ENCODE results near the gene LAD1.

- no peak for TF ChIP-seq ZKSCAN8 (CRISPR knock-in tag; IDR thresholded peaks at IDR 0.05)
- TF ChIP-seq, protein P1, sequence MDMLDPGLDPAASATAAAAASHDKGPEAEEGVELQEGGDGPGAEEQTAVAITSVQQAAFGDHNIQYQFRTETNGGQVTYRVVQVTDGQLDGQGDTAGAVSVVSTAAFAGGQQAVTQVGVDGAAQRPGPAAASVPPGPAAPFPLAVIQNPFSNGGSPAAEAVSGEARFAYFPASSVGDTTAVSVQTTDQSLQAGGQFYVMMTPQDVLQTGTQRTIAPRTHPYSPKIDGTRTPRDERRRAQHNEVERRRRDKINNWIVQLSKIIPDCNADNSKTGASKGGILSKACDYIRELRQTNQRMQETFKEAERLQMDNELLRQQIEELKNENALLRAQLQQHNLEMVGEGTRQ (CRISPR knock-in tag; IDR thresholded peaks at IDR 0.05) = no peak
- TF ChIP-seq BCLAF1 (IDR thresholded peaks at IDR 0.05; ENCODE audit: borderline replicate concordance in 1 of 2, control insufficient read depth in 1 of 2, low read depth in 2 of 2, low read length in 1 of 2) = no peak
- TF ChIP-seq MAZ (CRISPR knock-in tag; conservative IDR thresholded peaks at IDR 0.05 in 1 of 2, IDR thresholded peaks at IDR 0.05 in 1 of 2) = no peak
These were observed 7.2 kb downstream of the LAD1 start for GRCh38 chr1:201391651-201392511.

All from K562 (cell line).